Fibroblast of skin of left biceps (primary cell): ENCODE results near the gene CPEB4.

ENCODE experiments used
- DNase-seq, 2 experiments: peaks; one replicate each; pipeline ENCODE4 v3.0.0-alpha.2; 2013; ENCODE audit warnings: low read depth in 2 of 2

Gene CPEB4

DNA sequence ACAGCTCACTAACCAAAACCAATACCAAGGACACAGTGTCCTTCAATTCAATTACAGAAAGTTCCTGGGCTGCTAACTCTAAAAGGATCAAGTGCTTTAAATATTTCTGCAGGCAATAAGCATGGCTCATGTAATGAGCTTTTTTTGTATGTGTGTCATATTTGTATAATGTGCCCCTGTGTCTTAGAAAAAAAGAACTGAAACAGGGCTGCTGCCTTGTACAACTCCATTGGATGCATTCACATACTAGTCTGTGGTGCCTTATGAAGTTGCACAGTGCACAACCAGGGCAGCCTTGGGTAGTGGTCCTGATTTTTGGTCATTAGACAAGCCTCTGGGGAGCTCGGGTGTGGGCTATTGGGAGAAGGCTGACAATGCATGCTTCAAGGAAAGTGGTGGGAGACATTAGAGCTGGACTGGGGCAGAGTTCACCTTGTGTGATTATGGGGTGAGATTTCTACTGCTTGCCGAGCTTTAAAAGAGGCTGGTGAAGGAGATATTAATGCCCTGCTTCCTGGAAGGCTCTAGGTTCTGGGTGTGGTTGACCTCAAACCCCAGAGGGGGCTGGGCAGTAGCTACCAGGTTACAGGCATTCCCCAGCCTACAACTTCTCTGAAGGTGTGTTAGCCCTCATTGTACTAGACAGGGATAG lies 3.6 kb upstream of the CPEB4 start:
- no peak for DNase-seq

DNA sequence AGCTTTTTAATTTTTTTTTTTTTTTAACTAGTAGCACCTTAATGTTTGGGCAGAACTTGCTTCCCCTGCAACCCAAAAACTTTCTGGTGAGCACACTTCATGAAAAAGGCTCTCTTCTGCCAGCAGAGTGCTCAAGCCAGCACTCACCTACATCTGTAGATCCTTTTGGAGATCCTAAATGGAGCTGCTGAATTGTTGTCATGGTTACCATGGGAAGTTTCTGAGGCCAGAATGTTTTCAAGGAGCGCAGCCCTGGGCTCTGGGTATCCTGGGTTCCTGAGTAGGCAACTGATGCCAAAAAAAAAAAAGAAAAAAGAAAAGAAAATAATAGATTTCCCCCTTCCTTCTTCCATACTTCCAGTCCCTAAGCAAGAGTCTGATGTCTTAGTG lies 3.1 kb upstream of the CPEB4 start:
- DNase-seq: no peak

DNA sequence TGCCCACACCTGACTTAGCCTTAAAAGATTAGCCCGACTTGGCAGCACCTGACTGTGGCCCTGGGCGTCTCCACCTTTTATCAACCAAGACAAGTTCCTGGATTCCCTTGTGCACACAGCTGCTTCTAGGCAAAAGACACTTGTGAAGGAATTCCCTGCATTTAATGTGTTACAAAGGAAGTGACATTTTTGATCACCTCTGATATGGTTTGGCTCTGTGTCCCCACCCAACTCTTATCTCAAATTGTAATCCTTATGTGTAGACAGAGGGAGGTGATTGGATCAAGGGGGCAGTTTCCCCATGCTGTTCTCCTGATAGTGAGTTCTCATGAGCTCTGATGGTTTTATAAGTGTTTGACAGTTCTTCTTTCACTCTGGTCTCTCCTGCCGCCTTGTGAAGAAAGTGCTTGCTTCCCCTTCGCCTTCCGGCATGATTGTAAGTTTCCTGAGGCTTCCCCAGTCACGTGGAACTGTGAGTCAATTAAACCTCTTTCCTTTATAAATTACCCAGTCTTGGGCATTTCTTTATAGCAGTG lies 2.6 kb upstream of the CPEB4 start:
- DNase-seq: no peak

DNA sequence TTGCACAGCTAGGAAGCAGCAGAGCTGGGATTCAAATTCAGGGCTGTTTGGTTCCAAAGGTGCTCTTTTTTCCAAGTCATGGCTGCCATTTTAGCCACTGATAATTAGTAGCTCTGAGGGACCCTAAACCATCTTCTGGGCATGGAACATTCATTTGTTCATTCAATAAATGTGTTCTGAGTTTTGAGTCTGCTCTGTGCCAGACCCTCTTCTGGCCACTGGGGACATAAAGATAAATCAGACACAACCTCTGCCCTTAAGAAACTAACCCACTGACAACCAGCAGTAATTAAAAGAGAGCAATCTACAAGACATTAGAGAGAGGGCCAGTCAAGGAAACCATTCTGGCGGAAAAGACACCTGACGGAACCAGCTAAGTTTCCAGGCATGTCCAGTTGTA lies 2.0 kb upstream of the CPEB4 start:
- DNase-seq: no peak

DNA sequence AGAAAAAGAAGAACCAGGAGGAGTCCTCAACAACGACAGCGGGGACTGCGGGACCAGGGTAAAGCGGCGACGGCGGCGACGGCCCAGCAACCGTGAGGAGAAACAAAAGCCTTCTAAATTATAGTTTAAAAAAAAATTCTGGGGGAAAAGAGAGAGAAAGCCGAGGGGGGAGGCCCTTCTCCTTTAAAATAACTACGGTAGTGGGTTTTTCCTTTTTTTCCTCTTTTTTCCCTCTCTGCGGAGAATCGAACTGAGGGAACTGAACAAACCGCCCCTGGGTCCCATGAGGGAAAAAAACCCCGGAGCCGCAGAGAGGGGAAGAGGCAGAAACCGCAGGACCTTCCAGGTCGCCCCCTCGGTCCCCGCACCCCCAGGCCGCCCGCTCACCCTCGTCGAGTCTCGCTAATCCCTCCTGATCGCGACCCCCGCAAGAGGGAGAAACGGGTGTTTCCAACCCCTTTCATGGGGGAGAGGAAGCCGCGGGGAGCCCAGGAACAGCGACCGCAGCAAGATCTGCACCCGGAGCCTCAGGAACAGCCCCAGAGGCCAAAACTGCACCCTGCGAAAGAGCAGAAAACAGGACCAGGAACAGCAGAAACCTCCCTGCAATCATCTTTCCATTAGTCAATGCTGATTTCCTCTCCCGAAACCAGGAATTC lies 453 bp downstream of the CPEB4 start:
- DNase-seq: no peak

DNA sequence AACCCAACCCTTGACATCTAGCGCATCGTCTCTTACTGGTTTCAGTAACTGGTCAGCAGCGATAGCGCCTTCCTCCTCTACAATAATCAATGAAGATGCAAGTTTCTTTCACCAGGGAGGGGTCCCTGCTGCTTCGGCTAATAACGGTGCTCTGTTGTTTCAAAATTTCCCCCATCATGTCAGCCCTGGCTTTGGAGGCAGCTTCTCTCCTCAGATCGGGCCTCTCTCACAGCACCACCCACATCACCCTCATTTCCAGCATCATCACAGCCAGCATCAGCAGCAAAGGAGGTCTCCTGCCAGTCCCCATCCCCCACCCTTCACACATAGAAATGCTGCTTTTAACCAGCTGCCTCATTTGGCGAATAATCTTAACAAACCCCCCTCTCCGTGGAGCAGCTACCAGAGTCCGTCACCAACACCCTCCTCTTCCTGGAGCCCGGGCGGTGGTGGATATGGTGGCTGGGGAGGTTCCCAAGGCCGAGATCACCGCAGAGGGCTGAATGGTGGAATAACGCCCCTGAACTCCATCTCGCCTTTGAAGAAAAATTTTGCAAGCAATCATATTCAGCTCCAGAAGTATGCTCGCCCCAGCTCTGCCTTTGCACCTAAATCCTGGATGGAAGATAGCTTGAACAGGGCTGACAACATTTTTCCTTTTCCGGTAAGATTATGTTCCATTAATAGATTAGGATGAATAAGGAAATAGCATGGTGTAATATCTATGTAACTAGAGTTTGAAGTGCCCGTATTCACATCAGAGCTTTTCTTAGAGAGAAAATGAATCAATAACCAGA lies 2.2 kb downstream of the CPEB4 start:
- no peak for DNase-seq

DNA sequence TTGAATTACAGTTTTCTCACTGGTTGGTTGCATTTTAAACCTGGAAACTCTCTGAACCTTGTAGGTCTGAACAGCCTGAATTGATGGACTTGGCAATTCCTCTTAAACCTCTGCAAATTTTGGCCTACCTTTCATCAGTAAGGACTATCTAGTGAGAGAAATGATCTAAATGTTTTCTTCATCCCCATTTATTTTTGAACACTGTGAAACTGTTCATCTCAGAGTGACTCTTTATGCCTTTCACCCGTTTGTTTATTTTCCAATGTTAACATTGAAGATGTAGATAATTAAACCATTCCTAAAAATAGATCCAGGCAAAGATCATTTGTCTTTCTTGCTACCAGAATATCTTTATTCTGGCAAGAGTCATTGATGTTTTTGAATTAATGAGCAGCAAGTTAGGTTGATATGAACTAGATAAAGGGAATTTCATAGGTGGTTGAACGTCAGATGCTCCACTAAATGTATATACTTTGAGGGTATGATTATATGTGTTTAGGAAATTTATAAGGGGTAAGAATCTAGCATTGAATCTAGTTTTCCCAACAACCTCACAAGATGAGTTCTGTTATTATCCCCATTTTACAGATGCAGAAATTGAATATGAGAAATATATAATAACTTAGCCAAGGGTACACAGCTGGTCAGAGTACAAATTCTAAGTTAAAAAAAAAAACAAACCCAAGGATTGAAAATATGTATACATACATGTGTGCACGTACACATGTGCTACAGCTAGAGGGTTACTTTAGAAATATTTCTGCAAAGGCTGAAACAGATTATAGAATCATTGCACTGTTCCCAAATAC lies 3.4 kb downstream of the CPEB4 start:
- DNase-seq: no peak

DNA sequence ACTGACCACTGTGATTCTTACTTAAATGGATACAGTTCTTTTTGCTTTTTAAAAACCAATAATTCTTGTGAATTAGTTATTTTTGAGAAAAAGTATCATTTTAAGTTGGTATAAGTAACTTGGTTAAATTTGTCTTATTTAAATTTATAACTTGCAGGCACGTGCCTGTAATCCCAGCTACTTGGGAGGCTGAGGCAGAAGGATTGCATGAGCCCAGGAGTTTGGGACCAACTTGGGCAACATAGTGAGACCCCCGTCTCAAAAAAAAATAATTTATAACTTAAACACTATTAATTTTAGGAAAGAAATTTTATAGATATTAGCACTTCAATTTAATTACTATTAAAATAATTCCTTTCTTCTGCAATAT lies 5.0 kb downstream of the CPEB4 start:
- no peak for DNase-seq

DNA sequence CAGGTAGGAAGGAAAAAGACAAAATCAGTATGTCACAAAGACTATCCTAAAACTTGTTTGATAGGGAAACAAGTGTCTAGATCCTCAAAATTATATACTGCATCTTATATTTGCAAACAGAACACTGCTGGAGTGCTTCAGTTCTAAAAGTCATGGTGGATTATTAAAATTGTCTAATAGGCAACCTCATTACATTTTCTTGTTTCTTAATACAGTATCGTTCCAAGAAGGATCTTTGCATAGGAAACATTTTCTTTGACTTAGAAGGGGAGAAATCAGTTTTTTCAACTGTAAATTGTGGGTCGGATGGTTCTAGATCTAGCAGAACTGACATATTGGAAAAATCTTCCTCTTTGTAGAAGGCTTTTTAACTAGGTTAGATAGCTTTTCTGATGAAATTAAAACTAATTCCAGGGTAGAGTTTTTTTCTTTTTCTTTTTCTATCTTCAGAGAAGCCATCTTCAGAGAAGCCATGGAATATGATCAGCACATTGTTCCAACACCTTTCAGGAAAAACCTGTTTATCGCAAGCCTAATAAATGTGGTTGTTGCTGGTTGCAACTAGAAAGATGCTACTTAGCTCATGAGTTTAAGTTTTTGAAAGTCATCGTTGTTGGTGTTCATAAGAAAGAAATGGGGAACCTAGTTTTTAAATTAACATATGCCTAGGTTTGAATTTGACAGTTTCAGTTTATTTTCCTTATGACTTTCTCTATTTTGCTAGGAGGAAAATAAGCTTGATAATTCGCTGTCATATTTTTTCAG lies 7.4 kb downstream of the CPEB4 start:
- DNase-seq: no peak

DNA sequence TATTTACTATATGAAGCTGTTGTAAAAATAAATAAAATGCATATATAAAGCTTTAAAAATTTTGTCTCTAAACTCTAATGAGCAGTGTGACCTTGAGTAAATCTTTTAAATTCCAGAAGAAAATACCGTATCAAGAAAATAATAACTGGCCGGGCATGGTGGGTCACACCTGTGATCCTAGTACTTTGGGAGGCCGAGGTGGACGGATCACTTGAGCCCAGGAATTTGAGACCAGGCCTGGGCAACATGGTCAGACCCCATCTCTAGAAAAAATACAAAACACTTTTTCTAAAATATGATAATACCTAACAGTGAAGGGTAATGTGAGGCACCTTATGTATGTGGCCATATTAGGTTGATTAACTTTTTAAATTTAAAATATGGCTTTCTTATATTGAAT lies 8.5 kb downstream of the CPEB4 start:
- DNase-seq: no peak

DNA sequence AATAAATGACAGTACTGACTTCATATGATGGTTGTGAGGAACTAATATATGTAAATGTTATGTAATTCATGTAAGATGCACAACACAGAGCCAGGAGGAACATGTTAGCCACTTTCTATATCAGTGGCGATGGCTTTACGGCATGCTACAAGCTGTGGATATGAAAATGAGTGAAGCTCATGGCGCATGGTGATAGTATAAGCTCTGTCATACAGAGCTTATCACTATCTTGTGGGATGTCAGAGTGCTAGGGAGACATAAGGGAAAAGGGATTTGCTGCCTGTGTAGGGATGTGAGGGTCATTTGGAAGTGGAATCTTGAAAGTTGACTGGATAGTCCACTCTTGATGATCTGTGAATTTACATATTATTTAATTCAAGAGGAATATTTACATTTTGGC lies 13.6 kb downstream of the CPEB4 start:
- no peak for DNase-seq

DNA sequence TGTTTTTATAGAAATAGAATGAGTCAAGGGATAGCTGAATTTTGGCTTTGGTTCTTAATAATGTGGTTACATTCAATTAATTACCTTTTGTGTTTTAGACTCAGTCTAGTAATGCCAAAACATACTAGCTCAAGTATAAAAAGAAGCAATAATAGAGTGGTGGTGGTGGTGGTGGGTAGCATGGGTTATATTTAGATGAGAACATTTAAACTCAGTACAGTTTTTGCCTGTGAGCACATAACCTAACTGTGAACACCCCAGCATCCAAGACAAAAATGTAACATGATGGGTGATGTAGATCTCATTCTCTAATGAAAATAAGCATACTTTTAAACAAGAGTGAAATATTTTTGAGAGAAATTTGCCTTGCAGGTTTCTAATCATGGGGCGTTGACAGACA lies 14.2 kb downstream of the CPEB4 start:
- no peak for DNase-seq

DNA sequence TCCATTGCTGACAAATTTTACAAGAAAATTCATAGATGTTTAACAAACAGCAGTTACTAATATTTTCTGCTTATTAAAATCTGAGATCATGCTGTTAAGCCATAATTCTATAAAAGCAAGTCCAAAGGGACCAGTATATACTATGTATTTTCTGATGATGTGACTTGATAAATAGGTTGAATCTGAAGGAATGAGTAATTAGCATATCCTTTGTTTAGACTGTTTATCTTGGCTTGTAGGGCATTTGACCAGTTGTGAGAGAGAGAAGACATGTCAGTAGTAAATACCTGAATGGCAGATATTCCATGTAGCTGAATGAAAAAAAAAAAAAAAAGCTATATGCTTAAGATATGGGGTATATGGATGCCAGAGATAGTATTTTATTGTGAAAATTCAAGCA lies 14.6 kb downstream of the CPEB4 start:
- DNase-seq: no peak

DNA sequence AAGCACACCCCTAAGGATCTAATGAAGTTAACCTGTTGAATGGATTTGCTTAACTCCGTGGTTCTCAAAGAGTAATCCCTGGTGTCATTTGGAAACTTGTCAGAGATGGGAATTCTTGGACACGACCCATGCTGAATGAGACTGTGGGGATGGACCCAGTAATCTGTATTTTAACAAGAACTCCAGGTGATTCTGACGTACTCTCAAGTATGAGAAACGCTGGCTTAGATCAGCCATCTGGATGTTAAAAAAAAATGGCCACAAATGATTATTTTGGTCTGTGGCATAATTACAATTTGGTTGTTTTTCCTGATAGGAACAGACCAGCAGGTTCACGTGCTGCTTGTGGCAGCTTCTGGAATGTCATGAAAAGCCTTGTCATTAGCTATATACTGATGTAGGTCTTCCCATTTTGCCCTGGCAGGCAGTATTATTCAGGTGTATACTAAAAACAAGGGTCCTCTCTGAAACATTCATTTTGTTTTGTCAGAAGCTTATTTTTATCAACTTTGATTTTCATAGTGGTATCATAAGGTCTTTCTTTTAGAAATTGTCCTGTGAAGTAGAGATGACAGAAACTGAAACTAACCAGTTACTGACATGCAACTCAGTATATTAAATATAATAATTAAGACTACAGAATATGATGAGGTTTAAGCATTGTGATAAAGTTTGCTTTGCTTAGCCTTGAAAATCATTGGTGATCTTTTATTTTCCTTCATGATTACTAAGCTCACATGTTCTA lies 15.4 kb downstream of the CPEB4 start:
- no peak for DNase-seq

DNA sequence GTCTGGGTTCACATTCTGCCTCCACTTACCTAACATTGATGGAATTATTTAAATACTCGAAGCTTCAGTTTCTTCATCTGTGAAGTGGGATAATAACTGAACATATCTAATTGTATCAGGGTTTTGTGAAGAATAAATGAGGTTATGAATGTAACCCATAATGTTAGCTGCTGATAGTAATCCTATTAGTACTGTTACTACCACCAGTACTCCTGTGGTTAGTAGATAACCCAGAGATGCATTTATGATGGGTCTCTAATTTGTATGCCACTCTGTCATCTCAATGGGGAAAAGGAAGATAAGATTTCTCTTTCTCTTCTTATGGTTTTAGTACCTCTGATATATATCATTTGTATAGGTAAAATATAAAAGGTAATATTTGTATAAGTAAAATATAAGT lies 16.0 kb downstream of the CPEB4 start:
- DNase-seq: no peak

DNA sequence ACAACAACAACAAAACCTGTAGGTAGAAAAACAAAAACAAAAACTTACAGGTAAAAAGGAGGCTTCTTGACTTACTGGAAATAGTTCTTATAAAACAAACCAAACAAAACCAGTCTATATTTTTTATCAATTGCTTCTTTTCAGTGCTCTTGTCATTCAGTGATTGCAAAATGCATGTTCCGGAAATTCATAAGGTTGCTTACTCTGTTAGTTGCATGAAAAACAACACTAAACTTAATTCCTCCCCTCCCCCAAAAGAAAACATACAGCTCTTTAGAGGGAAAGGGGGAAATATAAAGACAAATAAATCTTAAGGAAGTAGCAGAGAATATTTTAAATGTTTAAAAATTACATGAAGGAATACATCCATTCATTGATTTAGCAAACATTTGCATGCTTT lies 19.1 kb downstream of the CPEB4 start:
- no peak for DNase-seq

DNA sequence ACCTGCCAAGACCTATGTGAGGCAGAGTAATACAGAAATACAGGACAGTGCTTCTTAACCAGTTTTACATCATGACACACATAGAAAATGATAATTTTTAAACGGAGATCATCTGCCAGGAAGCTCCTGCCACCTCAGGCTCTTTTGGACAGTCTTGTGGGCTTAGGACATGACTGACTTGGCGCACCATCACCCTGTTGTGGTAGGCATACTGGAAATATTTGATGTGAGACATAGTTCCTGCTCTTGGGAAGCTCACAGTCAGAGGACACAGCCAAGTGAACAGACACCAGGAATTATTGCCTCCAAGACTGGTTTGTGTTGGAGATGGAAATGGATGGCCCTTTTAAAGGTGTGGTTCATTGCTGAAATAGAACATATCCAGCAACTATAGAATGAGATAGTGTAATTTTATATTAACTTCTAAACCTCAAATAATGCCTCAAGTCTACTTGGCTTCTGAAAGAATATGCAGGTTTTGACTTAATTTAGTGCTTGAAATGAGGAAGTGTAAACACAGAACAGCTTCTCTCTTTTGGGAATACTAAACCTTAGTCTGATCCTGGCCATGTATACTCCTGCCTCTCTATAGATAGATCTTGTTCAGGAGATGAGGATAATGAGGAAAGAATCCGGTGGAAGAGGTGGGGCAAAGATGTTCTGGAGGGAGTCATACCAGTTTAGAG lies 19.7 kb downstream of the CPEB4 start:
- DNase-seq: no peak

DNA sequence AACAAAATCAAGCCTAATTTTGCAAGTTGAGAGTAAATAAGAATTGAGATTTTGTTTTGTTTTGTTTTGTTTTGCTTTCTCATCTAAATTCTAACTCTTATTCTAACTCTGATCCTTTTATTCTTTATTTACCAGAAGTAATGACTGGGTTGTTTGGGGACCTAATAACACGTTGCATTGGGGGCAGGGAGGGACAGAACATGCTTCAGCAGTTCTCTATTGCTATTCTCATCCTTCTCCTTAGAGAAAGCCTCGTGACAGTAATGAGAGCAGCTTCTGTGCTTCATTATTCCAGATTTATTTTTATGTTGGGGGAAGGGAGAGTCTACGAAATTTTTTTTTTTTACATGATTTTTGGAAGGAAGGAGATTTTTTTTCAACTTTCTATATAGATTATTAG lies 21.1 kb downstream of the CPEB4 start:
- no peak for DNase-seq

DNA sequence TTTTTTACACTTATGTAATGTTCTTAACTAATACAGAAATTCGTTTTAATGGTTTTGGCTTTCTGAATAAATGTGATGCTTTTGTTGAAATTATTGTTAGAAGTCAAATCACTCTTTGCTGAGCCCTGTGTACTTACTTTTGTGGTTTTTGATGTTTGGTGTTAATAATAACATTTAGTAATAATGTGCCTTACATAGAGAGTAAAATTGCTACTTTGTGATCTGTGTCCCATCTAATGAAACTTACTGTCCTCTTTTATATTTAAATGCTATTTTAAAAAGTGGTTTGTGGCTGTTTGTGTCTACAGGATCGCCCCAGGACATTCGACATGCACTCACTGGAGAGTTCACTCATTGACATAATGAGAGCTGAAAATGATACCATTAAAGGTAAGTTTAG lies 22.1 kb downstream of the CPEB4 start:
- no peak for DNase-seq

DNA sequence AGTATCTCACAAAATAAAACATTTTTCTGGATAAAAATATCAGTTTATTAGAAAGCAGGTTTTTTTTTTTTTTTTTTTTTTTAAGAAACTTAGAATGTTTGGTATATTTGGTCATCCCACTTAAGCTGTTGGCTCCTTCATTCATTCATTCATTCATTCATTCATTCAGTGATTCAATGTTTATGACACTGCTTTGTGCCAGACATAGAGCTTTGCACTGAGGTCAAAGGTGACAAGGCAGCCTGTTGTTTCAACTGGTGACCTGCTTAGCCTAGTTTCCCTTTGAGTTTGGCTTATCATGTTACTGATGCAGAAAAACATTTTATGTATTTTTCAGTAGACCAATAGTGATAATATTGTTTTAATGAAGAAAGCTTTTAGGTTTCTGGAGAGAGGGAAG lies 23.5 kb downstream of the CPEB4 start:
- no peak for DNase-seq
